HG03175 (cell line): ENCODE data around the gene TULP3.
A peak's percentile ranks its signal among the peaks of the same experiment; 100 is the strongest.

ENCODE experiments used
- ATAC-seq: cut with Tn5 transposase; IDR thresholded peaks from one replicate; pipeline ENCODE4 v1.9.1; 2021; ENCODE audit warnings: mild to moderate bottlenecking, moderate library complexity; ENCODE audit not compliant: unreplicated experiment

Gene TULP3

DNA sequence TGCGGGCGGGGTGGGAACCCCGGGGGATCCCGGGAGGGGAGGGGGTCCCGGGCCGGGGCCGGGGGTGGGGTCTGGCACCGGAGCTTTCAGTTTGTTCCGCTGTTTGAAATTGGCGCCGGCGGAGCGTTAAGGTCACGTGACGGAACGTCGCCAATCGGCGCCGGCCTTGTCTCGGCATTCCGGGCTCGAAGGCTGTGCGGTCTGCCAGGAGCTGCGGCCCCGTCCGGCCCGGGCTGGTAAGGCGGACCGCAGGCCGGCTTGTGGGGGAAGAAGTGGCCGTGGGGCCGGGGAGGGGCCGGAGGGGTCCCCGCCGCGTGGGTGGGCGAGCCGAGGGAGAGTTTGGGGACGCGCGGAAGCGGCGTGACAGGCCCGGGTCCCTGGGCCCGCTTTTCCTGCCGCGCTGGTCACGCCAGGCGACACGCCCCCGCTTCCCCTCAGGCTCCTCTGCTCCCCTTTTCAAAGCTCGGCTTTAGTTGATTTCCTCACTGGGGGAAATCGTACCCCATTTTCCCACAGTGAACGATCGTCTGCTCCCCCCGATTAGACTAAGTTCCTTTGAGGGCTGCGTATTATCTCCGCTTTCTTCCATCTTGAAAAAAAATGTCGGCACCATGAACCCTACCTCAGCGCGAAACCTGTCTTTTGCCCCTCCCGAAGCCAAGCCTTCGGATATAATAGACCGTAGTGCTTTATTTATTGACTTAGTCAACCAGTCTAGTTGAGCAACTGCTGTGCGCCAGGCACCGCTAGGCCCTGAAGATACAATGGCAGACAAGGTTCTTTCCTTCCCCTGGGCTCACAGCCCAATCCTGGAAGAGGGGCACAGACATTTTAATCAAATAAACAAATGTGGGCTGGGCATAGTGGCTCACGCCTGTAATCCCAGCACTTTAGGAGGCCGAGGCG lies 13.4 kb upstream of the TULP3 start, which contains the start of the genes FOXM1 and RHNO1:
Gene FOXM1, minus strand, starts transcription at position 128 of the 906 bp plus-strand sequence. CDS start 2,696 bp downstream, outside the sequence.
Gene RHNO1, plus strand, starts transcription at position 177 of the 906 bp plus-strand sequence. CDS start 8,144 bp downstream, outside the sequence.
- ATAC-seq: peak; percentile 74

DNA sequence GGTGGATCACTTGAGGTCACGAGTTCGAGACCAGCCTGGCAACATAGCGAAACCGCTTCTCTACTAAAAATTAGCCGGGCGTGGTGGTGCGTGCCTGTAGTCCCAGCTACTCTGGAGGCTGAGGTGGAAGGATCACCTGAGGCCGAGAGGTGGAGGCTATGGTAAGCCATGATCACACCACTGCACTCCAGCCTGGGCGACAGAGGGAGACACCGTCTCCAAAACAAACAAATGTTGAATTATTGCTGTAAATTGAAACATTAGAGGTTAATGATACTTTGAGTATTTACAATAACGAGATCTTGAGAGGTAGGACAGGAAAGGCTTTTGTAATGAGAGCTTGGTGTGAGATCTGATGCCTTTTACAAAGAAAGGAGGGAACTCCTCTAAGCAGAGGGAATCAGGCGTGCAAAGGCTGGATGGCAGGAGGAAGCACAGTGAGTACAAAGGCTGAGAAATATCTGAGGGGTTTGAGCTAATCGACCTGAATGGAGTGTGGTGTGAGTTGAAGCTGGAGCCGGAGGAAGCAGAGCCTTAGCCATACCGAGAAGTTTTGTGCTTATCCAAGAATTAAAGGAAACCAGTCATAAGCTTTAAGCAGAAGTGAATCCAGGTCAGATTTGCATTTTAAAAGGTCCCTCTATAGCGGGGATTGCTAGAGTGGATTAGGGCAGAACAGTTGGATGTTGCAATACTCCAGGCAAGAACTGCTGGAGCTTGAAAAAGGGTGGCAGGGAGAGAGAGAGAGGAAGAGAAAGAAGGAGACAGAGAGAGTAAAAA lies 12.5 kb upstream of the TULP3 start:
- no peak for ATAC-seq

DNA sequence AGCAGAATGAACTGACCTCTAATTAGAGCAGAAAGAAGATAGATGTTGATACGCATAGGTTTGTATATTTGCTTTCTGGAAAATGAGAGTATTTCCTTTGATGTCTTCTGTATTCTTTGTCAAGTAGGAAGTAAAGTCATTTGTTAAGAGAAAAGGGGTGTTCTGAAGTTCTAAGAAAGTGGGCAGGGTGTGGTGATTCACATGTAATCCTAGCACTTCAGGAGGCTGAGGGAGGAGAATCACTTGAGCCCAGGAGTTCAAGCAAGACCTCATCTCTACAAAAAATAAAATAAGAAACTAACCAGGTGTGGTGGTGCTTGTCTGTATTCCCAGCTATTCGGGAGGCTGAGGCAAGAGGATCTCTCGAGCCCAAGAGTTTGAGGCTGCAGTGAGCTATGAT lies 10.8 kb upstream of the TULP3 start:
- ATAC-seq: no peak

DNA sequence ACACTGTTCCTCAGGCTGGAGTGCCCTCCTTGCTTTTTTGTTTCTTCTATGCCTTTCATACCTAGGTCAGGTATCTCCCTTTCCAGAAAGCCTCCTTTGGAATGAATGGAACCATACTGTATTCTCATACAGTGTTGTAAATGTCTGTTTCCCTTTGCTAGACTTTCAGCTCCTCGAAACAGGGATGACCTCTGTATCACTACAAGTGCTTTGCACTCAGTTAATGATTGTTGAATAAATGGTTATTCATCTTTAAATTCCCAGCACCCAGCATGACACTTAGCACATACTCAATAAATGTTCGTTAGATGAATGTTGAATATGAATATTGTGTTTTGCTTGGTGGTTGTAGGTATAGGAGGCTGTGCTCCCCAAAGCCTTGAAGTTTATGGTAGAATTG lies 5.9 kb upstream of the TULP3 start:
- no peak for ATAC-seq

DNA sequence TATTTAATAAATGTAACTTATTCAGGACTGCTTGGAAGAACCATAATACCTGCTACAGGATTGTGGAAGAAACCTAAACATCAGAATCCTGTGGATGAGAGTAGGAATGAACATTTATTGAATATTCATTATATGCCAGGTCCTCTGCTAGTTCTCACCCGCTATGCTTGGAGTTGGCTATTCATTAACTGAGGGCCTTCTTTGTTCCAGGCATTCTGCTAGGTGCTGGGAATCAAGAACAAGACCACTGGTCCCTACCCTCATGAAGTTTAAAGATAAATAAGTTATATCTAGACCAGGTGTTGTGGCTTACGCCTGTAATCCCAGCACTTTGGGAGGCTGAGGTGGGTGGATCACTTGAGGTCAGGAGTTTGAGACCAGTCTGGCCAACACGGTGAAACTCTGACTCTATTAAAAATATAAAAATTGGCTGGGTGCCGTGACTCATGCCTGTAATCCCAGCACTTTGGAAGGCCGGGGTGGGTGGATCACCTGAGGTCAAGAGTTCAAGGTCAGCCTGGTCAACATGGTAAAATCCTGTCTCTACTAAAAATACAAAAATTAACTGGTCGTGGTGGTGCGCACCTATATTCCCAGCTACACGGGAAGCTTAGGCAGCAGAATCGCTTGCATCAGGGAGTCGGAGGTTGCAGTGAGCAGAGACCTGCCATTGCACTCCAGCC lies 3.8 kb upstream of the TULP3 start:
- ATAC-seq: no peak

DNA sequence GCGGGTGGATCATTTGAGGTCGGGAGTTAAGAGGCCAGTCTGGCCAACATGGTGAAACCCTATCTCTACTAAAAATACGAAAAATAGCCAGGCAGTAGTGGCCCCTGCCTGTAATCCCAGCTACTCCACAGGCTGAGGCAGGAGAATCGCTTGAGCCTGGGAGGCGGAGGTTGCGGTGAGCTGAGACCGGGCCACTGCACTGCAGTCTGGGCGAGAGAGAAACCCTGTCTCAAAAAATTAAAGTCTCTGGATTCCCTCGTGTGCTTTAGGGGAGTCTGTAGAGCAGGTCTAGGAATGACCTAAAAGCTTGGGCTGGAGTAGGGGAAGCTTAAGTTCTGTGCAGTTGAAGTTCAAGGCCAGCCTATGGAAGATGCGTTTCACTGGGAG lies 697 bp upstream of the TULP3 start:
- ATAC-seq: no peak

DNA sequence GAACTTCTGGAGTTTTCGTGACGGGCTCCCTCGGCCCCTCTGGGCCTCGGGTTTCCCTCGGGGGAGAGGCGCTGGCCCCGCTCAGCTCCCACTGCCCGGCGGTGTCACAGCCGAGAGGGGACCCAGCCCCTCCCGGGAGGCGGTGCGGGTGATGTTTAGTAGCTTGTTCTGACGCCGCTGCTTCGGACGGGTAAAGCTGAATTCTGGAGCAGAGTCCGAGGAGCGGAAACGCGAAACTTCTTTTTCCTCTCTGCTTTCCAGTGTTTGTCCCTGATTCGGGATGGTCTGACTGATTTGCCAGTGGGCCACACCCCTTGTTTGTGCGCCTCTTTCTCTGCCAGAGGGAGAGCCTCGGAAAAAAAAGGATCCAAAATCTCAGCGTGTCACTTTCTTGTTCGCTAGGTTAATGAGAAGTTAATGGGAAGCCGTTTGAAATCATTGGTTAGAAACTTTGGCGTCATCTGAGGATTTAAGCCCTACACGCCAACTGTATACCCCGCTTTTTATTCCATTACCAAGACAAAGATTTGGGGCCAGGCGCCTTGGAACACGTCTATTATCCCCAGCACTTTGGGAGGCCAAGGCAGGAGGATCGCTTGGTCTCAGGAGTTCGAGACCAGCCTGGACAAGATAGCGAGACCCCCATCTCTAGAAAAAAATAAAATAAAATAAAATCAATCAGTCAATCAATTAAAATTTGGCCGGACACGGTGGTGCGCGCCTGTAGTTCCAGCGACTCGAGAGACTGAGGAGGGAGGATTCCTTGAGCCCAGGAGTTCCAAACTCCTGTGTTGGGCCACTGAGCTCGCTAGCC lies 756 bp downstream of the TULP3 start:
- peak; percentile 18 for ATAC-seq

DNA sequence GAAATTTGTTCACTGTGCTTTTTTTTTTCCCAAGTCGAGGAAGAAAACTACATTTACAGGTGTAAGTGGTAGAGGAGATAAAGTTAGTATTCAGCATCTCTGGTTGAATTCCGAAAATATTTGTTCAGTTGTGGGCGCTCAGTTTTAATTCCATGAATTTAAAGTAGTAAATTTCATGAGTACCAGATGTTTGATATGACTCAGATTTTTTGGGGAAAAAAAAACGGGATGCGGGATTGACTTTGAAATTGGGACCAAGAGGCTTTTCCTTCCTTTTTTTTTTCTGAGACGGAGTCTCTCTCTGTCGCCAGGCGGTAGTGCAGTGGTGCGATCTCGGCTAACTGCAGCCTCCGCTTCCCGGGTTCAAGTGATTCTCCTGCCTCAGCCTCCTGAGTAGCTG lies 1.6 kb downstream of the TULP3 start:
- ATAC-seq: no peak

DNA sequence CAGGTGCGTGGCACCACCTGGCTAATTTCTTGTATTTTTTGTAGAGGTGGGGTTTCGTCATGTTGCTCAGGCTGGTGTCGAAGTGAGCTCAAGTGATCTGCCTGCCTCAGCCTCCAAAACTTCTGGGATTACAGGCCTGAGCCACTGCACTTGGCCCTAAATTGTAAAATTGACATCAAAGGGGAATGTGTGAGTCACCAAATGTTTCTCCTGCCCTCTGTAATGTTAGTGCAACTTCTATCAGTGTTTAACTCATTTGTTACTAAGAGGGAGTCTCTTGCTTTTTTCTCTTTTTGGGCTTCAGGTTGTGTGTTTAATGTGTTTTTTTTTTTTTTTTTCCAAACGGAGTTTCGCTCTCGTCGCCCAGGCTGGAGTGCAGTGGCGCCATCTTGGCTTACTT lies 2.3 kb downstream of the TULP3 start:
- no peak for ATAC-seq

DNA sequence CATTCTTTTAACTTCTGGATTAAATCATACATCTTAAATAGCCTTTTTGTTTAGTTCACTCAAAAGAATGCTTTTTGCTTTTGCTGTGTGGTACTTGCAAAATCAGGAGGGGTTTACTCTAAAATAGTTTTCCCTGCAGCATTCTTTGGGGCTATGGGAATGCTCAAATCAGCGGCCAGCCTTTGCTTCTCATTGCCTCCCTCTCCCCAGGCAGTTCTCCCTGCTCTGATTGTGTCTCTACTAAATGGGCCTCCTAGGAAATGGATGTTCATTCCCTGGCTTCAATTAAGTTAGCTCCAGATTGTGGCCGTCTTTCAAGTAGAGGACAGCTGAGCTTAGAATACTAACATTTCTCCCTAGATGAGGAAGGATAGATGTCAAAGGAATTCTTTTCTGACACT lies 4.4 kb downstream of the TULP3 start:
- ATAC-seq: no peak

DNA sequence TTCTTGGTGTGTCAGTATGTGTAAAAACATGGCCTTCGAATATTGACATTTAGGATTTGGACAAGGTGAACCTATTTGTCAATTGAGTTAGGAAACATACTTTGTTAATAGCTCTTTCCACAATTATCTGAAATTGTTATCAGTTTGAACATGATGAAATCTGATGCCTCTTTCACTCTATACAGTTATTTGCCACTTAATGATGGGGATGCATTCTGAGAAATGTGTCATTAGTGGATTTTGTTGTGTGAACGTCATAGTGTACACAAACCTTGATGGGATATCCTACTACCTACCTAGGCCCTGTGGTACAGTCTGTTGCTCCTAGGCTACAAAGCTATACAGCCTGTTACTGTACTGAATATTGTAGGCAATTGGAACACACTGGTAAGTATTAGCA lies 4.8 kb downstream of the TULP3 start:
- ATAC-seq: no peak

DNA sequence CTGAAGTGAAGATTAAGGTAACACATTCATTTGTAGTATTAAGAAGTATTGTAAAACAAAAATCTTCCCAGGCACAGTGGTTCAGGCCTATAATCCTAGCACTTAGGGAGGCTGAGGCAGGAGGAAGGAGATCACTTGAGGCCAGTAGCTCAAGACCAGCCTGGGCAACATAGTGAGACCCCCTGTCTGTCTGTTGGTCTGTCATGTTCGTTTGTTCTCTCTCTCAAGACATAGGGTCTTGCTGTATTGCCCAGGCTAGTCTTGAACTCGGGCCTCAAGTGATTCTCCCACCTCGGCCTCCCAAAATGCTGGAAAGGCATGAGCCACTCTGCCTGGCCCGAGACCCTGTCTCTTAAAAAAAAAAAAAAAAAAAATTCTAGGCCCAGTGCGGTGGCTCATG lies 6.7 kb downstream of the TULP3 start:
- no peak for ATAC-seq

DNA sequence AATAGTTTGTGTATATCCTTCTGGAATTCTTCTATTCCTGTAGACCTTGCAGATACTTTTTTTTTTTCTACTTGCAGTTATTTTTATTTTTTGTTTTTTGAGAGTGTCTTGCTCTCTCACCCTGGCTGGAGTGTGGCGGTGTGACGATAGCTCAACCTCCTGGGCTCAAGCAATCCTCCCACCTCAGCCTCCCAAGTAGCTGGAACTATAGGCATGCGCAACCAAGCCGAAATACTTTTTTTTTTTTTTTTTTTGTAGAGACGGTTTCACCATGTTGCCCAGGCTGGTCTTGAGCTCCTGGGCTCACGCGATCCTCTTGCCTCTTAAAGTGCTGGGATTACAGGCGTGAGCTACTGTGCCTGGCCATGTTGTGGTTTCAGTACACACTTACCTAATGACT lies 10.0 kb downstream of the TULP3 start:
- no peak for ATAC-seq

DNA sequence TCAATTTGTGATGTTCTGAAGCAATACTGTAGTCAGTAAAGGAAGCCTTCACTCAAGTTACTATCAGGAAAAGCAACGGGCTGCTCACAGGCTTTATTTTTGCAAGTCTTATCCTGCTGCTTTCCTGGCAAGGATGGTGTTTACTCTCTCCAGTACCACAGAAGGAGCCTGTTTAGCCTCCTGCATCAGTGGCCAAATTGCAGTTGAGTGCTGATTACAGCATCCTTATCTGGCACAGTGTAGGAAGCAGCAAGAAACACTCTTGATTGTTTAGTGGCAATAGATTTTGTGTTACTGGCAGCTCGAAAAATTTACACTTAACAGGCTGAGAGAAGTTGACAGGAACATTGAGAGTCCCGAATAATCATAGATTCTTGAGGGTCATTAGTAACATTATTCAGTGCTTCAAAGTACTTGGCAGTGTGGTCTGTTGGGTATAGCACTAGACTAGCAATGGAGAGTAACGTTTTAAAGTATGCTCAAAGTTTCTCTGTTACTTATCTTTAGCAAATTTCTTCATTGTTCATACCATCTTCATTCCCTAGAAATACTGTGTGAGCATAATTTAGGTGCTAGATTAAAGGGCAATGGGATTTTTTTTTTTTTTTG lies 11.7 kb downstream of the TULP3 start:
- no peak for ATAC-seq

DNA sequence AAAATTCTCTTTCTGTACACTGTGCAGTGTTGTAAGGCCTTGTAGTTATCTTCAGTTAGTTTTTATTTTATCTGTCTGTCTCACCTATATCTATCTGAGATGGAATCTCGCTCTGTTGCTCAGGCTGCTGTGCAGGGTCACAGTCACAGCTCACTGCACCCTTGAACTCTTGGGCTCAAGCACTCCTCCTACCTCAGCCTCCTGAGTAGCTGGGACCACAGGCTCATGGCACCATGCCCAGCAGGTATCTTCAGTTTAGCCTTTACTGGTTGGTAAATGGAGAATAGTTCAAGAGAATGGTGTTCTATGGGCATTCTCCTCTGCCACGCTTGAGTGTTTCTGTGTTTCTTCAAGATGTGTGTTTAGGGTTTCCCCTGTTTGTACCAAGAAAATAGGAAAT lies 13.6 kb downstream of the TULP3 start:
- no peak for ATAC-seq

DNA sequence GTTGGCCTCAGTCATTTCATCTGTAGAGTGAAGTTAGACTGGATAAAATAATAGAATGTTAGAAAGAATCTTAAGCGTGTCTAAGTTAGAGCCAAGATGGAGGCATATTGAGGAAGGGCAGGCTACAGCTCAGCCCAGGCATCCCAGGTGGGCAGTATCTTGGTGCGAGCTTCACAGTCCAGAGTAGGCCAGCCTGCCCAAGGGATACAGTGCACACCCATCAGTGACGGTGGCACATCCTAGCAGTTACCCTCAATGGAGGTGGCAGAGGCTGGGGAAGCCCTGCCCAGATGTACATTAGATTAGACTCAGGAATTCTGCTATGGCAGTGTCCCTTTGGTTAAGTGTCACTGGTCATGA lies 21.5 kb downstream of the TULP3 start:
- ATAC-seq: no peak

DNA sequence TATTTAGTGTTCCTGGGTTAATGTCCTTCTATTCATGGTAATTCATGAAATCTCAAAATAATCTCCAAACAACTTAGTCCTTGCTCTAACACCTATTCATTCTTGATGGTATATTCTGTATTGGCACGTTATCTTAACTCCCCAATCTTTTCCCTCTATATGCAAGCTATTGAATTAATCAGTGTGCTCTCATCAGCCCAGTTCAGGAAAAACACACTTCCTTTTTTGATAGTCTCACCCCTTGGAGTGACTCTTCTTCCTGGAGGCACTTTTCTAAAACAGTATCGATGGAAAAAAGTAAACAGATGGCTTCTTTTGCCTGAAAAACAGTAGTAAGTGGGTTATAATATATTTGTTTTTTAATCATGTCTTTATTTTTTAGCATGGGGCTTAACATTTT lies 28.6 kb downstream of the TULP3 start:
- no peak for ATAC-seq

DNA sequence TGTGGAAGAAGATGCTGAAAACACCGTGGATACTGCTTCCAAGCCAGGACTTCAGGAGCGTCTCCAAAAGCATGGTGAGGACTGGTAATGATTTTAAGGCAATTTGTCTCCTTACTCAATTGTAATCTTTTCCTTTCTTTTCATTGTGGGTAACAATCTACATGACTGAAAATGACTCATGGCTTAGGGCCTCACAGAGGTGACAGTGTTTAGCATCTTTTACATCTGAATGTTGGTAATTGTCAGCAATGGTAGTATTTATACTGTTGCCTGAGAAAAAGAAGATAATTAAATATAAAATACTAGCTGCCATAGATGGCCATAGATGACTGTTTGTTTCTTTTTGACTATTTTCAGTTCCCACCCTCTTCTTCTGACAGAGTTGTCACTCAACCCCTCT lies 31.6 kb downstream of the TULP3 start:
- no peak for ATAC-seq

DNA sequence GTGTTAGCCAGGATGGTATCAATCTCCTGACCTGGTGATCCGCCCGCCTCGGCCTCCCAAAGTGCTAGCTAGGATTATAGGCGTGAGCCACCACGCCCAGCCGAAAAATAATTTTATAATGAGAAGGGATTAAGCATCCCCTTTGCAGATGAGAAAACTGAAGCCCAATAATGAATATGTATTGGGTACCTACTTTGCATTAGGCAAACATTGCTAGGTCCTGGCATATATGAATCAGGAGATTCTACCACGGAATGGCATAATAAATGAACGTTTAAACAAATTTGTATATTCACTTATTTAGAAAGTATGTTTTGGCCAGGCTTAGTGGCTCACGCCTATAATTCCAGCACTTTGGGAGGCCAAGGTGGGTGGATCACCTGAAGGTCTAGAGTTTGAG lies 32.4 kb downstream of the TULP3 start:
- ATAC-seq: no peak

DNA sequence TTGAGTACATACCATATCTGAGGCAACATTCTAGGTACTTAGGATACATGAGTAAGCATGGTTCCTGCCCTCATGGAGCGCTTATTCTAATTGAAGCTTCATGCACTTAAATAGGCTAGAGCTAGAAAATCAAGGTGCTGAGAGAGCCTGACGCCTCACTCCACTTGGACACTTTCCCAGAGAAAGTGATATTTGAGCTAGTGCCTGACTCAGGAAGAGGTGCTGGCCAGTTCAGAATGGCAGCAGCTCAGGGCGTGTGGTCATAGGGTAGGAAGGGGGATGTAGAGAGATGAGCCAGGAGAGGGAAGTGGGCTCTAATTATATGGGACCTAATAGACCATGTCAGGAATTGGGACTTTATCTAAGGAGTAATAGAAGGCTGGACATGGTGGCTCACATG lies 33.3 kb downstream of the TULP3 start:
- no peak for ATAC-seq
